ENCODE measurements around the gene GSTCD.

Gene GSTCD

DNA sequence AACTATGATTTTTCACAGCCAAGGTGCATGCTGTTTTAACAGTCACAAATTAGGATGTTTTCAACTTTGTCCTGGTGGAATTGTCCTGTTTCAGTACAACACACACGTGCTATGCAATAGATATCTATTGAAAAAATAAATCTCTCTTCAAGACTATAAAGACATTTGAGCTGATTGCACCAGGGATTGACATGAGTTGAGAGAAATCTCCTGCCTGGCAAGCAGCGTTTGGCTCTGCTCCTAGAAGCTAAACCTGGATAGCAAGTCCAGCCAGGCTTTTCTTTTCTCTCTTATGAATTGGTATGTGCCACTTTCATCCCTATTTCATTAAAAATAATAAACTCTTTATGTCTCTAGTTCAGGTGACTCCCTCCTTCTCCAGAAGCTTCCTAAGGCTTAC is 170.1 kb downstream of the GSTCD start:
- DNase-seq (ENCODE audit: low read depth in 2 of 2), result no peak

- DNase-seq (ENCODE audit: low read depth in 2 of 2), result no peak
Observed at GRCh38 chr4:105887508-105887907, 178.9 kb downstream of the GSTCD start.

GRCh38 chr4:105894660-105895582 is 186.3 kb downstream of the GSTCD start, which contains the start of gene NPNT:
NPNT (plus strand) TSS chr4:105895471; CDS start chr4:105895653, 182 bp downstream.
- DNase-seq (ENCODE audit: low read depth in 2 of 2), result no peak

DNA sequence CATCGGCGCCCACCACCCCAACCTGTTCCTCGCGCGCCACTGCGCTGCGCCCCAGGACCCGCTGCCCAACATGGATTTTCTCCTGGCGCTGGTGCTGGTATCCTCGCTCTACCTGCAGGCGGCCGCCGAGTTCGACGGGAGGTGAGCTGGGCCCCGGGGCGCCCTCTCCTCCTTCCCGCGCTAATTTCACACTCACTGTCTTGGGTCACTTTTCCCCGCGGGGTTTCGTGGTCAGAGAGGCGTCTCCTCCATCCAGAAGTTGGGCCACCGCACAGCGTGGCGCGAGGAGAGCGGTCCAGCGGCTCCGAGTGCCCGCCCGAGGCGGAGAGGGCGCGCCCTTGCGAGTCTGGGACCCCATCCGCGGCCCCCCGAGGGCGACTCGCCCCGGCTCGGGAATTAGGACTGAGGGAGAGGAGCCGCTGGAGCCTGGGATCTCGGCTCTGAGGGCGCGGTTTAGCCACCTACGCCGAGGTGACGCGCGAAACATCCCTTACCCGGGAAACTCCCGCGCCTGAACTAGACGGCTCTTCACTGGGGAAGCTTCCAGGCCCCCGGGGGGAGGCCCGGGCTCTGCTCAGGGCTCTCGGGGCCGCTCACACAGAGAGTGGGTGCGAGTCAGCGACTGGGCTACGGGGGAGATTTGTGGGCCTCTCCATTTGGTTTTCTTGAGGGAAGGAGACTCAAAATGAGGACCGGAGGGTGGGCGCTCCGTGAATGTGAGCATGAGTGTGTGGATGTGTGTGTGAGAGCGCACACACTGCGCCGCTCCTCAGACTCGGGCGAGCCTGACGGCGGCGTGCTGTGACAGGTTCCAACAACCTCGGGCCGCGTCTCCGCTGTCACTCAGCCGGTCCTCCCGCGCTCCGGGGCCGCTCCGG is 187.2 kb downstream of the GSTCD start:
- no peak for DNase-seq (ENCODE audit: low read depth in 2 of 2)

- DNase-seq (ENCODE audit: low read depth in 2 of 2), result no peak
Observed at GRCh38 chr4:105896461-105896942, 187.9 kb downstream of the GSTCD start.
